Aorta (tissue), 5 donors: ENCODE data around the gene TAF3. TPM values are rescaled to one million over a fixed set of nuclear protein-coding genes. Genes with fewer than 3 reads are reported as not detected.

Experiments
- ATAC-seq: fragments of 200-7000 bp; cut with Tn5 transposase; one replicate; pipeline ENCODE4 v1.9.1; 2022; ENCODE audit warnings: moderate library complexity; ENCODE audit not compliant: low FRiP score
- DNase-seq, 2 donors: peaks; one replicate each; pipeline ENCODE4 v3.0.0-alpha.2; 2020
- H3K27ac ChIP-seq, 2 donors: one replicate each; pipeline ENCODE4 v1.5.1; 2013; ENCODE audit warnings: low read length in 2 of 2, mild to moderate bottlenecking in 2 of 2, moderate library complexity in 2 of 2, control low read depth in 1 of 2, inconsistent platforms in 1 of 2, low read depth in 1 of 2
- H3K27me3 ChIP-seq, 2 donors: one replicate each; pipeline ENCODE4 v1.6.1; 2013; ENCODE audit warnings: control low read depth in 1 of 2, low read length in 1 of 2, mild to moderate bottlenecking in 1 of 2, moderate library complexity in 1 of 2; ENCODE audit not compliant: insufficient read depth in 2 of 2, control insufficient read depth in 1 of 2
- H3K36me3 ChIP-seq, 2 donors: one replicate each; pipeline ENCODE4 v1.6.1; 2013; ENCODE audit warnings: control low read depth in 1 of 2, low read length in 1 of 2, mild to moderate bottlenecking in 1 of 2; ENCODE audit not compliant: insufficient read depth in 2 of 2, control insufficient read depth in 1 of 2
- H3K4me1 ChIP-seq, 2 donors: one replicate each; pipeline ENCODE4 v1.6.1; 2013; ENCODE audit warnings: low read length in 2 of 2, control low read depth in 1 of 2, mild to moderate bottlenecking in 1 of 2, moderate library complexity in 1 of 2; ENCODE audit not compliant: insufficient read depth in 2 of 2, control insufficient read depth in 1 of 2
- H3K4me3 ChIP-seq, 2 donors: one replicate each; pipeline ENCODE4 v1.5.1; 2013; ENCODE audit warnings: low read length in 2 of 2, control low read depth in 1 of 2, mild to moderate bottlenecking in 1 of 2
- H3K9me3 ChIP-seq: one replicate; pipeline ENCODE4 v1.6.1; 2013; ENCODE audit warnings: mild to moderate bottlenecking, low read length; ENCODE audit not compliant: control insufficient read depth
- WGBS, 2 donors: extraction: QIAGEN DNeasy Blood & Tissue Kit; methylation state at CpG; one replicate each; pipeline ENCODE4 v1.1.7; 2013; 5-methylcytosine and 5-hydroxymethylcytosine counted together
- intact Hi-C, 2 donors: fragments of 100-400 bp; cut with DNase I; formaldehyde crosslinking; loops; one replicate each; pipeline versions ENCODE4 v1.14.2 to v1.15.0; 2022
- polyA plus RNA-seq, 2 donors: library from polyadenylated mRNA; stranded (reverse); fragments of 200-250 nt; gene quantifications; one replicate each; pipeline ENCODE4 v1.2.3, GENCODE V29; 2013
- total RNA-seq, 2 donors: library from RNA; stranded (reverse); fragmentation: NEBNext Ultra II Directional; extraction: Animal tissue kit (Norgen Biotek cat#: 25700); gene quantifications; one replicate each; pipeline ENCODE4 v1.2.1, GENCODE V29; 2021
- donor health status: healthy with polysubstance abuse.
- donor health status: Bipolar disorder and iron deficiency.
- donor health status: DM: no; HTN: no; CAD: no.
- donor health status: DM: no; HTN: no; CAD: no.
- donor health status: DM: yes; HTN: yes; CAD: no.

Gene TAF3
- total and polyA plus RNA-seq, 4 donors: 3.4 to 11.4 (median 8.6) TPM

- Histone ChIP-seq H3K27ac (no peak overlapping the region), H3K27me3 (no peaks in the 10 kb centered on the region), H3K4me1 (no peaks in the 10 kb centered on the region), H3K36me3 (no peaks in the 10 kb centered on the region), H3K9me3 (no peaks in the 10 kb centered on the region), H3K4me3 (no peak overlapping the region)
- intact Hi-C loops: no loop called here
- DNase-seq (no peak), ATAC-seq (no peak)
- 95 to 96% methylated on average over 5 of the region's 5 CpGs for WGBS, 2 donors
These were observed 99.4 kb downstream of the TAF3 start for GRCh38 chr10:7917736-7918135.

DNA sequence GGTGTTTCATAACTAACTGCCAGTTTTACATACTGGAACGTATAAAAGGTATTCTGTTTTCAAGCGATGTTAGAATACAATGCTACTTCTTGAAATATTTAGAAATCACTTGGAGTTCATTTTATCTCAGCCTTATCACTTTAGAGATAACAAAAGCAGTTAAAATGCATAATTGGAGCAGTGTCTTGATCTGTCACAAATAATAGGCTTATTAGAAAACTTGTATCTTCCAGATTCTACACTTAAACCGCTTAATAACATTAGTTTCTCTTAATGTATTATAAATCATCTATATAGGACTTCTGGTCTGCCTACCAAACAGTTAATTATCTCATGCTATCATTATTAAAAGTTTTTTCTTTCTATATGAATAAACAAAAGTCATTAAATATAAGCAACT is 104.4 kb downstream of the TAF3 start:
- H3K4me3 ChIP-seq: no peak overlapping the region
- H3K27ac ChIP-seq: no peak overlapping the region
- 95 to 97% methylated on average over 3 of the region's 3 CpGs for WGBS, 2 donors
- H3K27me3 ChIP-seq: no peaks in the 10 kb centered on the region
- peaks cover 2% of the 10 kb centered on the region for H3K9me3 ChIP-seq
- H3K36me3 ChIP-seq: no peaks in the 10 kb centered on the region
- no peaks in the 10 kb centered on the region for H3K4me1 ChIP-seq
- no peak for ATAC-seq
- no peak for DNase-seq
- intact Hi-C loops: no loop called here

DNA sequence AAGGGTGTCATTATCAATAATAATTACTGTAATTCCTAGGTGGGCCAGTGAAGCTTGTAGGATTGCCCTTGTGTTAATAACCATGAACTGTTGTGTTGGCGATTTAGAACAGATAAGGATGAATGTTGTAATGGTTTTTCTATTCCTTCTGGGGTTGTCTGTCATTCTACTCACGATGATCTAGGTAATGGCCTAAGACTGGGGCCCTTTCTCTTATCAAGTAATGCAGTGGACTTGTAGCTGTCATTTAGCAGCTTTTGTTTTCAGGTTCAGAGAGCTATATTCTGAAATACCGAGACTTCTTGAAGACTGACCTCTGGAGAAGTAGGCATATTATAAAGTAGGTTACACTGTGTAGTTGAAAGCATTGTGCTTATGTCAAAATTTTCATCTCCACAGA is 110.2 kb downstream of the TAF3 start:
- Histone ChIP-seq H3K27me3 (no peaks in the 10 kb centered on the region), H3K9me3 (peaks cover 2% of the 10 kb centered on the region), H3K4me1 (peaks cover 1 to 3% of the 10 kb centered on the region in 2 donors), H3K36me3 (no peaks in the 10 kb centered on the region), H3K4me3 (no peak overlapping the region), H3K27ac (no peak overlapping the region)
- DNase-seq: no peak
- intact Hi-C loops: no loop called here
- no peak for ATAC-seq
- WGBS, 2 donors: 92 to 93% methylated on average over 3 of the region's 3 CpGs

GRCh38 chr10:7932301-7933036 is 114.2 kb downstream of the TAF3 start:
- ATAC-seq (no peak), DNase-seq (no peak)
- intact Hi-C loops: no loop called here
- Histone ChIP-seq H3K27ac (no peak overlapping the region), H3K9me3 (no peaks in the 10 kb centered on the region), H3K4me1 (peaks cover 1 to 3% of the 10 kb centered on the region in 2 donors), H3K36me3 (no peaks in the 10 kb centered on the region), H3K4me3 (no peak overlapping the region), H3K27me3 (no peaks in the 10 kb centered on the region)
- WGBS, 2 donors: 87 to 89% methylated on average over 9 of the region's 9 CpGs

GRCh38 chr10:7933262-7933661 is 115.0 kb downstream of the TAF3 start:
- ATAC-seq: no peak
- no peaks in the 10 kb centered on the region for H3K27me3 ChIP-seq
- DNase-seq: no peak
- WGBS, 2 donors: 72 to 79% methylated on average over 3 of the region's 3 CpGs
- H3K36me3 ChIP-seq: no peaks in the 10 kb centered on the region
- no peaks in the 10 kb centered on the region for H3K9me3 ChIP-seq
- intact Hi-C loops: no loop called here
- H3K4me3 ChIP-seq: no peak overlapping the region
- peaks cover 1 to 3% of the 10 kb centered on the region in 2 donors for H3K4me1 ChIP-seq
- no peak overlapping the region for H3K27ac ChIP-seq

DNA sequence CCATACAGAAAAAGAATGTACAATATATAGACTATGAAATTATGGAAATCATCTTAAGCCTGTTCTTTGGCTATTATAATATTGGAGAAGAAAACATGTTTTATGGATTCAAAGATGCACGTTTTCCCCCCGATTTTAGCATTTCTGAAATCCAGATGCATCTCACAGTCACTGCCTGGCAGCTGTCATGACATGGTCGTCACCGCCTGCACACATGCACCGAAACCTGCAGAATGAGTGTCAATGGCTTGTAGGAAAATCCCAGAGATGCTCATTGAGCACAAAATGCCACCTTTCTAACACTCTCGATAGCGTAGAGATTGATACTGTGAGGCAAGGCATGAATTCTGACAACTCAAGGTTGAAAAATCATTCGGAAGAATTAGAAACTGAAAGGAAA is 115.5 kb downstream of the TAF3 start:
- no peak for ATAC-seq
- Histone ChIP-seq H3K4me3 (no peak overlapping the region), H3K27me3 (no peaks in the 10 kb centered on the region), H3K27ac (no peak overlapping the region), H3K36me3 (no peaks in the 10 kb centered on the region), H3K9me3 (no peaks in the 10 kb centered on the region), H3K4me1 (peaks cover 1 to 3% of the 10 kb centered on the region in 2 donors)
- no peak for DNase-seq
- WGBS, 2 donors: 96 to 97% methylated on average over 8 of the region's 8 CpGs
- intact Hi-C loops: no loop called here

DNA sequence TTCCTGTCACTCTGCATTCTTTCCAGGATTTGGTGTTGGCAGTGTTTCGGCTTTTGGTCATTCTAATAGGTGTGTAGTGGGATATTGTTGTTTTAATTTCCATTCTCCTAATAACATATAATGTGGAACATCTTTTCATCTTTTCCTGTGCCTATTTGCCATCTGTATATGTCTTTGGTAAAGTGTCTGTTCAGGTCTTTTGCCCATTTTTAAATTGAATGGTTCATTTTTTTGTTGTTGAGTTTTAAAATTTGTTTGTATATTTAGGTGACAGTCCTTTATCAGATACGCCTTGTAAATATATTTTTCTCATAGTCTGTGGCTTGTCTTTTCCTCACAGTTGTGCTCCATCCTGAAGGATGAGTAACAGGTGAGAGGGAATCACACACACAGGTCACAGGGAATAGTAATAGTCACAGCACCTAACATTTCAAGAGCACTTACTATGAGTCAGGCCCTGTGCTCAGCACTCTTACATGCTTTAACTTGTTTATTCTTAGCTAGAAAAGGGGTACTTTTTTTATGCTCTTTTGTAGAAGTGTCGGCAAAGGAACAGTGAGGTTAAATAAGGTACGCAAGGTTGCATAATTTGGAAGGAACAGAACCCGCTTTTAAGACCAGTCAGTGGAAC is 119.1 kb downstream of the TAF3 start:
- Histone ChIP-seq H3K27ac (no peak overlapping the region), H3K4me3 (no peak overlapping the region), H3K36me3 (no peaks in the 10 kb centered on the region), H3K27me3 (no peaks in the 10 kb centered on the region), H3K9me3 (no peaks in the 10 kb centered on the region), H3K4me1 (peaks cover 0 to 1% of the 10 kb centered on the region in 2 donors)
- ATAC-seq (no peak), DNase-seq (no peak)
- 97 to 99% methylated on average over 5 of the region's 5 CpGs for WGBS, 2 donors
- intact Hi-C loops: no loop called here

- Histone ChIP-seq H3K4me3 (no peak overlapping the region), H3K27ac (no peak overlapping the region), H3K36me3 (no peaks in the 10 kb centered on the region), H3K27me3 (no peaks in the 10 kb centered on the region), H3K9me3 (no peaks in the 10 kb centered on the region), H3K4me1 (peaks cover 0 to 1% of the 10 kb centered on the region in 2 donors)
- 86 to 88% methylated on average over 6 of the region's 6 CpGs for WGBS, 2 donors
- ATAC-seq: no peak
- intact Hi-C loops: no loop called here
- no peak for DNase-seq
These were observed 123.3 kb downstream of the TAF3 start for GRCh38 chr10:7941576-7941975.

DNA sequence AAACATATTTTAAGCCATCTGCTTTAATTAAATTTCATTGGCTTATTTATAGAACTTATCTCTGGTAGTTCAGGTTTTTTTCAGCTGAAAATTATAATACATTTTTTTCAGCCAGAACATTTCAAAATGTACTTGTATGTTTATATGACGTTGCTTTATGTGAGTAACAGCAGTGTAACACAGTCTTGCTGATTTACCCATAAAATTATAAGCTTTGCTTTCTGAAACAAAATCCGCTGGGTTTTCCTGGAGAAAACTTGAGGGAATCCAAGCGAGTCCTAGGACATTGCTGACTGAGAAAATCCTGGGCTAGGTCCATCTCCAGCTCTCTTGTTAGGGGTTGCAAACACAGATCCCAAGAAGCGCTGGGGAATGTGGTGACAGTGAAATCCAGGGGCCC is 124.0 kb downstream of the TAF3 start:
- ATAC-seq: no peak
- Histone ChIP-seq H3K27me3 (no peaks in the 10 kb centered on the region), H3K4me3 (no peak overlapping the region), H3K27ac (no peak overlapping the region), H3K4me1 (peaks cover 0 to 1% of the 10 kb centered on the region in 2 donors), H3K9me3 (no peaks in the 10 kb centered on the region), H3K36me3 (no peaks in the 10 kb centered on the region)
- no peak for DNase-seq
- 76 to 79% methylated on average over 4 of the region's 4 CpGs for whole genome bisulfite sequencing, 2 donors
- intact Hi-C loops: no loop called here
